Measurements from ENCODE around the gene SIRT6.
"Not testable (repeated sequence)": the region's sequence is repeated elsewhere in the genome, so short reads cannot be mapped to it uniquely, and the experiment has no call there.

The SIRT6 gene

DNA sequence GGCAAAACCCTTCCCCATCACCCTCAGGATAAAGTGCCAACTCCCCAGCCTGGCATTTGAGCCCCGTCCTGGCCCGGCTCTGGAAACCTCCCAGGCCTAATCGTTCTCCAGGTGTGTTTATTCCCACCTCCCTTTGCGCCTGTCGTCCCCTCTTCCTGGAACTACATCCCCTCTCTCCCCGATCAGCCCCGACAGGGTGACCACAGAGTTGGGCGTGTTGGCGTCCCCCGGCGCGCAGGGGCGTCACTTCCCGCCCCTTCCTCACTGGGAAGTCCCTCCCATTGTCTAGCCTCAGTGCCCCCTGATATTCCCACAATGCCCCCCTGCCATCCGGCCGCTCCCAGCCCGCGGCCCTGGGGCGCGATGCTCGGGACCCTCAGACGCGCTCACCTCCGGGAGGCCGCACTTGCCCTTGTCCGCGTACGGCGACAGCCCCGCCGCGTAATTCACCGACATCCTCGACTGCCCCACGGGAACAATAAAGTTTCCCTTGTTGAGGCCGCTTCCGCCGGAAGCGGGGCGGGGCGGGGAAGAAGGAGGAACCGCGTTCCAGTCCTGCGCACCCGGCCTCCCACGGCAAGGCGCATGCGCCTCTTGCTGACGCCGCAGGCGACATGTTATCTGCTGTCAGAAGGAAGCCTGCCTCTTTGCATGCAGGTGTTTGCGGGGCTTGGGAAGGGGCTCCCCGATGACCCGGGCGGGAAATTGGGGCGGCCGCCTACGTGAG lies at the start of gene SIRT6, which contains the start of gene ANKRD24:
SIRT6 (minus strand) TSS at position 480 of the 727 bp plus-strand sequence; CDS start at position 456, 24 bp downstream.
ANKRD24 (plus strand) TSS at position 606 of the 727 bp plus-strand sequence. CDS start 3,737 bp downstream, outside the sequence.
- peak; percentile 98 for DNase-seq (ENCODE audit: low read depth, low spot score)

DNA sequence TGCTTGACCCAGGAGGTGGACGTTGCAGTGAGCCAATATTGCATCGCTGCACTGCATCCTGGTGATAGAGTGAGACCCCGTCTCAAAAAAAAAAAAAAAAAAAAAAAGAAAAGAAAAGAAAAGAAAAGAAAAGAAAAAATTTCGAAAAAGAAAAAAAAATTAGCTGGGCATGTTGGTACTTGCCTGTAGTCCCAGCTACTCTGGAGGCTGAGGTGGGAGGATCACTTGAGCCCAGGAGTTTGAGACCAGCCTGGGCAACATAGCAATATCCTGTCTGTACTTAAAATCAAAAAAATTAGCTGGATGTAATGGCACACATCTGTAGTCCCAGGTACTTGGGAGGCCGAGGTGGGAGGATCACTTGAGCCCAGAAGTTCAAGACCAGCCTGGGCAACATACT lies 49.8 kb upstream of the SIRT6 start:
- not testable (repeated sequence) for DNase-seq (ENCODE audit: low read depth, low spot score)

DNA sequence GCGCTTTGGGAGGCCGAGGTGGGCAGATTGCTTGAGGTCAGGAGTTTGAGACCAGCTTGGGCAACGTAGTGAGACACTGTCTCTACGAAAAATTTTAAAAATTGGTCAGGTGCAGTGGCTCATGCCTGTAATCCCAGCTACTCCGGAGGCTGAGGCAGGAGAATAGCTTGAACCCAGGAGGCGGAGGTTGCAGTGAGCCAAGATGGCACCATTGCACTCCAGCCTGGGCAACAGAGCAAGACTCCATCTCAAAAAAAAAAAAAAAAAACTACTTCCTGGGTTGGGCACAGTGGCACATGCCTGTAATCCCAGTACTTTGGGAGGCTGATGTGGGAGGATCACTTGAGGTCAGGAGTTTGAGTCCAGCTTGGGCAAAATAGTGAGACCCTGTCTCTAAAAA lies 49.2 kb upstream of the SIRT6 start:
- DNase-seq (ENCODE audit: low read depth, low spot score) = not testable (repeated sequence)

DNA sequence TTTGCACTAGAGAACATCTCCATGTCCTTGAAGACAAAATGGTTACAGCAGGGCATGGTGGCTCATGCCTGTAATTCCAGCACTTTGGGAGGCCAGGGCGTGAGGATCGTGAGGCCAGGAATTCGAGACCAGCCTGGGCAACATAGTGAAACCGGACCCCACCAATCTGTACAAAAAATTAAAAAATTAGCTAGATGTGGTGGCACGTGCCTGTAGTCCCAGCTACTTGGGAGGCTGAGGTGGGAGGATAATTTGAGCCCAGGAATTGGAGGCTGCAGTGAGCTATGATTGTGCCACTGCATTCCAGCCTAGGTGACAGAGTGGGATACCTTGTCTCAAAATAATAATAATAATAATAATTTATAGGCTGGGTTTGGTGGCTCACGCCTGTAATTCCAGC lies 47.9 kb upstream of the SIRT6 start:
- DNase-seq (ENCODE audit: low read depth, low spot score) = not testable (repeated sequence)

DNA sequence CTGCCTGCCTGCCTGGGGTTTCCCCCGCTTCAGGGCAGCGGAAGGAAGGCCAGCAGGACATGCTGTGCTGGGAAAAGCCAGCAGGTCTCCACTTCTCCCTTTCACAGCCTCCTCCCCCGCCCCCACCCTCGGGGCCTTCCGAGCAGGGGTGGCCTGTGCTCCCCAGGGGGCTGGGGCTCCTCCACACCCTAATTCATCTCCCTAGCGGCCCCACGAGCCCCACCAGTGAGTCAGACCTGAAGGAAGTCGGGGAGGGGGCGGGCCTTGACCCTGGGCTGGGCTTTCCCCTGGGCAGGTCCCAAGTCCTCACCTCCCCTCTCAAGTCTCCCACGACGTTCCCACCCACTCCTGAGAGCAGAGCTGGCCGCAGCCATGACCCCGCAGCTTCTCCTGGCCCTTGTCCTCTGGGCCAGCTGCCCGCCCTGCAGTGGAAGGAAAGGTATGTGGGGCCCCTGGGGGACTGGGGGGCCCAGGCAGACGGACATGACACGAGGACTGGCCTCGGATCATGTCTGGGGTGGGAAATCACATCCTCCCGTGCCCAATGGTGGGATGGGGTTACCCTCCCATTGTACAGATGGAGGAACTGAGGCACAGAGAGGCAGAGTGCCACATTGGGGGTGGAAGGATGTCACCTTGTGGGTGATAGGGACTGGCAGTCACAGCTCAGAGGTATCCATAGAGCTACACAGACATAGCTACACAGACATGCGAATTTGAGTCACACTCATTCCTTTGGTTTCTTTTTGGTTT lies 47.0 kb upstream of the SIRT6 start, which contains the start of gene EBI3:
EBI3 (plus strand) TSS at position 345 of the 753 bp plus-strand sequence; CDS start at position 373, 28 bp downstream.
- DNase-seq (ENCODE audit: low read depth, low spot score) = peak; percentile 76

DNA sequence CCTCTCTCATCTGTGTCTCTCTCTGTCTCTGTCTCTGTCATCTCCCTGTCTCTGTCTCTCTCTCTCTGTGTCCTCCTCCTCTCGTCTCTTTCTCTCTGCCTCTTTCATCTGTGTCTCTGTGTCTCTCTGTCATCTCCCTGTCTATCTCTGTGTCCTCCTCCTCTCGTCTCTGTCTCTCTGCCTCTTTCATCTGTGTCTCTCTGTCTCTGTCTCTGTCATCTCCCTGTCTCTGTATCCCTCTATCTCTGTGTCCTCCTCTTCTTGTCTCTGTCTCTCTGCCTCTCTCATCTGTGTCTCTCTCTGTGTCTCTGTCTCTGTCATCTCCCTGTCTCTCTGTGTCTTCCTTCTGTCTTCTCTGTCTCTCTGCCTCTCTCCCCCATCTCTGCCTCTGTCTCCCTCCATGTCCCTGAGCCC lies 46.4 kb upstream of the SIRT6 start:
- DNase-seq (ENCODE audit: low read depth, low spot score) = no peak

DNA sequence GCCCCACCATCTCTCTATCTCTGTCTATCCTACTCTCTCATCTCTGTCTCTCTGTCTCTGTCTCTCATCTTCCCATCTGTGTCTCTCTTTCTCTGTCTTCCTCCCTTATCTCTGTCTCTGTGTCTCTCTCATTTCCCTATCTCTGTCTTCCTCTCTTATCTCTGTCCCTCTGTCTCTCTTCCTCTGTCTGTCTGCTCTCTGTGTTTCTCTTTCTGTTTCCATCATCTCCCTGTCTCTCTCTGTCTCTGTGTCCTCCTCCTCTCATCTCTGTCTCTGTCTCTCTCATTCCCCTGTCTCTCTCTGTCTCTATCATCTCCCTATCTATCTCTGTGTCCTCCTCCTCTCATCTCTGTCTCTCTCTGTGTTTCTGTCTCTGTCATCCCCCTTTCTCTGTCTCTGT lies 45.4 kb upstream of the SIRT6 start:
- no peak for DNase-seq (ENCODE audit: low read depth, low spot score)

DNA sequence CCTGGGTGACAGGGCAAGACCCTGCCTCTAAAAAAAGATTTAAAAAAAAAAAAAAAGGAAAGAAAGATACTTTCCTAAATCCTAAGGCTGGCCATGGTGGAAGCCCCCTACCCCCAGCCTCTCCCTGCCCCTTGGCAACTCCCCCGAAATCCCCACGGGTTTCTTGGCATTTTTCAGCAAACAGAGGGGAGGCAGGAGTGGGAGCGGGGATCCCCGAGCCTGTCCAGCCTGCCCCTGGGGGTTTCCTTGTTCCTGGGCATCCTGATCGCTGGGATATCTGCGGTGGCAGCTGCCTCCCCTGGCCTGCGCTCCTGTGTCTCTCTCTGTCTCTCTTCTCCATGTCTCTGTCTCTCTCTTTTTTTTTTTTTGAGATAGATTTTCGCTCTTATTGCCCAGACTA lies 43.5 kb upstream of the SIRT6 start:
- no peak for DNase-seq (ENCODE audit: low read depth, low spot score)

DNA sequence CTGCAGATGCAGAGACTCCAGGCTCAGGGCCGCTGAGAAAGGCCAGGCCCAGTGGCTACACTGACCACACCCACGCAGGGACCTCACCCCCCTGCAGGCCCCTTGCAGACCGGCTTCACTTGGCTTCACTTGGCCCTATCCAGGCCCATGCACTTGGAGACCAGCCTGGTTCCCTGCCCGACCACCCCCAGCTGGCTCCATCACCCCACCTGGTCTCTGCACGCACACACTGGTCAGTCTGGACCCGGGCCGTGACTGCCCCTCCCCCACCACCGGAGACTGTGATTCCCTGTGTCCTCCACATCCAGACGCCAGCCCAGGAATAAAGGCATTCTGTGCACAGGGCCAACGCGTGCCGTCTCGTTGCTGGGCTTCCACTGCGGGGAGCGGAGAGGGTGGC lies 42.1 kb upstream of the SIRT6 start:
- DNase-seq (ENCODE audit: low read depth, low spot score) = no peak

DNA sequence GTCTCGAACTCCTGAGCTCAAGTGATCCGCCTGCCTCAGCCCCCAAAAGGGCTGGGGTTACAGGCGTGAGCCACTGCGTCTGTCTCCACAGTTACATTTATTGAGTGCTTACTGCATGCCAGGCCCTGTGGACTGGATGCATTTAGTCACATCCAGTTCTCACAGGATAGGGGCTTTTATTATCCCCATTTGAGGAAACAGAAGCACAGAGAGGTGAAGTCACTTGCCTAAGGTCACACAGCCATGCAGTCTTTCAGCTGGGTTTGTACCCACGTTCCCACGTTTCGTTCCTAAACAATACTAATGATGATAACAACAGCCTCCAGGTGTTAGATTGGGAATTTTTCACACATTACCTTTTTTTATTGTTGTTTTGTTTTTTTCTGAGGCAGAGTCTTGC lies 37.8 kb upstream of the SIRT6 start:
- no peak for DNase-seq (ENCODE audit: low read depth, low spot score)

DNA sequence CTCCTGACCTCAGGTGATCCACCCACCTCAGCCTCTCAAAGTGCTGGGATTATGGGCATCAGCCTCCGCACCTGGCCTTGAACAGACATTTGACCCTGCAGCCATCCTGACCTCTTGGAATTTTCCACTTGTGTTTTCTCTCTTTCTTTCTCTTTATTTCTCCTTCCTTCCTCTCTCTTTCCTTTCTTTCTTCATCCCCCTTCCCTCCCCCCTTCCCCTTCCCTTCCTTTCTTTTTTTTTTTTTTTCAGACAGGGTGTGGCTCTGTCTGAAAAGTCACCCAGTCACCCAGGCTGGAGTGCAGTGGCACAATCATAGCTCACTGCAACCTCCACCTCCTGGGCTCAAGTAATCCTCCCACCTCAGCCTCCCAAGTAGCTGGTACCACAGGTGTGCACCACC lies 36.2 kb upstream of the SIRT6 start:
- not testable (repeated sequence) for DNase-seq (ENCODE audit: low read depth, low spot score)

DNA sequence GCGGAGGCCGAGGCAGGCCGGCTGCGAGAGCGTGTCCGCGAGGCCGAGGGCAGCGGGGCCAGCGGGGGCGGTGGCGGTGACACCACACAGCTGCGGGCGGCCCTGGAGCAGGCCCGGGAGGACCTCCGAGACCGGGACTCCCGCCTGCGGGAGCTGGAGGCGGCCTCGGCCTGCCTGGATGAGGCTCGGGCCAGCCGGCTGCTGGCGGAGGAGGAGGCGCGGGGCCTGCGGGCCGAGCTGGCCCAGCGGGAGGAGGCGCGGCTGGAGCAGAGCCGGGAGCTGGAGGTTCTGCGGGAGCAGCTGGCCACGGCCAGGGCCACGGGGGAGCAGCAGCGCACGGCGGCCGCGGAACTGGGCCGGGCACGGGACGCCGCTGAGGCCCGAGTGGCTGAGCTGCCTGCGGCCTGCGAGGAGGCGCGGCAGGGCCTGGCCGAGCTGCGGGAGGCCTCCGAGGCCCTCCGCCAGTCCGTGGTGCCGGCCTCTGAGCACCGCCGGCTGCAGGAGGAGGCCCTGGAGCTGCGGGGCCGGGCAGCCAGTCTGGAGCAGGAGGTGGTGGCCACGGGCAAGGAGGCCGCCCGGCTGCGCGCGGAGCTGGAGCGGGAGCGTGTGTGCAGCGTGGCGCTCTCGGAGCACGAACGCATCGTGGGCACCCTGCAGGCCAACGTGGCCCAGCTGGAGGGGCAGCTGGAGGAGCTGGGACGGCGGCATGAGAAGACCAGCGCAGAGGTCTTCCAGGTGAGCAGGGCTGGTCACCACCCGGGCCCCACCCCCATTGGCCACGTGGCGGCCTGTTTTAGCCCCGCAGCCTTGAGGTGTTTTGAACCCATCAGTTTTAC lies 35.3 kb upstream of the SIRT6 start:
- DNase-seq (ENCODE audit: low read depth, low spot score) = no peak

DNA sequence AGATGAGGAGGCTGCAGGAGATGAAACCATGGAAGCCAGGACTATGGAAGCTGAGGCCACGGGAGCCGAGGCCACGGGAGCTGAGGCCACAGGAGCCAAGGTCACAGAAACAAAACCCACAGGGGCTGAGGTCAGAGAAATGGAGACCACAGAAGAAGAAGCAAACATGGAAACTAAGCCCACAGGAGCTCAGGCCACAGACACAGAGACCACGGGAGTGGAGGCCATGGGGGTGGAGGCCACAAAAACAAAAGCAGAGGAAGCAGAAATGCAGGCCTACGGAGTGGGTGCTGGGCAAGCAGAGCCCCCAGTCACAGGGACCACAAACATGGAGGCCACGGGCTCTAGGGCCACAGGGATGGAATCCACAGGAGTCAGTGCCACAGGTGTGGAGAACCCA lies 34.5 kb upstream of the SIRT6 start:
- no peak for DNase-seq (ENCODE audit: low read depth, low spot score)

DNA sequence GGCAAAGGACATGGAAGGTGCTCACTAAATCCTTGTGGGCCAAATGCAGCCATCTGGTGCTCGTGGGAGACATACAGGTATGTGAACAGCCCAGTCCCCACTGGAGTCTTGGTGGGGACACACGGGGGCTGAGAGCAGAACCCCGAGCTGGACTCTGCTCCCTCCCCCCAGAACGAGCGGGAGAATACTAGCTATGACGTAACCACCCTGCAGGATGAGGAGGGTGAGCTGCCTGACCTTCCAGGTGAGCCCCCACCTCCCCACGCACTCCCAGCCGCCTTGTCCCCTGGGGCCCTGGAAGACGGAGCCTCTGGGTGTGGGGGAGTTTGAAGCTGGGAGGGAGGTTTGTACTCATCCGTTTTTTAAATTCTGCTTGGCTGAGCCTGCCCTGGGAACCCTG lies 33.4 kb upstream of the SIRT6 start:
- DNase-seq (ENCODE audit: low read depth, low spot score) = no peak

DNA sequence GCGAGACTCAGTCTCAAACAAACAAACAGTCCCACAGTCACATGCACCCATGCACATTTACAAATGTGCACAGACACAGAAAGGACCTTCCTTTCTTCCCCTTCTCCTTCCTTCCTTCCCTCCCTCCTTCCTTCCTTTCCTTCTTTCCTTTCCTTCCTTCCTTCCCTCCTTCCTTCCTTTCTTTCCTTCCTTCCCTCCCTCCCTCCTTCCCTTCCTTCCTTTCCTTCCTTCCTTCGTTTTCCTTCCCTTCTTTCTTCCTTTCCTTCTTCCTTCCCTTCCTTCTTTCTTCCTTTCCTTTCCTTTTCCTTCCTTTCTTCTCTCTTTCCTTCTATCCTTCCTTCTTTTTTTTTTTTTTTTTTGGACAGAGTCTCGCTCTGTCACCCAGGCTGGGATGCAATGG lies 30.8 kb upstream of the SIRT6 start:
- no peak for DNase-seq (ENCODE audit: low read depth, low spot score)

DNA sequence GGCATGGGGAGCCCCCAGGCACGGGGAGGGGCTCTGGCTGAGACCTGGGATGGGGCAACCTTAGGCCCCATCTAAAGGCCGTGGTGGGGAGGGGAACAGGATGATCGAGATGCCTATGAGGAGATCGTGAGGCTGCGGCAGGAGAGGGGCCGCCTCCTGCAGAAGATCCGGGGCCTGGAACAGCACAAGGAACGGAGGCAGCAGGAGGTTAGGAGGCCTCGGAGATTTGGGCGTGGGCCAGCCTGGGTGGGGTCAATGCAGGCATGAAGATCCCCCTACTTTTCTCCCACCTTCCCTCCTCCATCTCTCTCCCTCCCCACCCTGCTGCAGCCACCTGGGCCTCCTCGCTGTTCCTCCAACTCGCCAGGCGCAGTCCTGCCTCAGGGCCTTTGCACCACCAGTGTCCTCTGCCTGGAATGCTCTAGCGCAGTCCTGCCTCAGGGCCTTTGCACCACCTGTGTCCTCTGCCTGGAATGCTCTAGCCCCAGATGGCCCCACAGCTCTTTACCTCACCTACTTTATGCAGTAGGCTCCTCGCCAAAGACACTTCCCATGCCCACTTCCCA lies 27.9 kb upstream of the SIRT6 start:
- no peak for DNase-seq (ENCODE audit: low read depth, low spot score)

DNA sequence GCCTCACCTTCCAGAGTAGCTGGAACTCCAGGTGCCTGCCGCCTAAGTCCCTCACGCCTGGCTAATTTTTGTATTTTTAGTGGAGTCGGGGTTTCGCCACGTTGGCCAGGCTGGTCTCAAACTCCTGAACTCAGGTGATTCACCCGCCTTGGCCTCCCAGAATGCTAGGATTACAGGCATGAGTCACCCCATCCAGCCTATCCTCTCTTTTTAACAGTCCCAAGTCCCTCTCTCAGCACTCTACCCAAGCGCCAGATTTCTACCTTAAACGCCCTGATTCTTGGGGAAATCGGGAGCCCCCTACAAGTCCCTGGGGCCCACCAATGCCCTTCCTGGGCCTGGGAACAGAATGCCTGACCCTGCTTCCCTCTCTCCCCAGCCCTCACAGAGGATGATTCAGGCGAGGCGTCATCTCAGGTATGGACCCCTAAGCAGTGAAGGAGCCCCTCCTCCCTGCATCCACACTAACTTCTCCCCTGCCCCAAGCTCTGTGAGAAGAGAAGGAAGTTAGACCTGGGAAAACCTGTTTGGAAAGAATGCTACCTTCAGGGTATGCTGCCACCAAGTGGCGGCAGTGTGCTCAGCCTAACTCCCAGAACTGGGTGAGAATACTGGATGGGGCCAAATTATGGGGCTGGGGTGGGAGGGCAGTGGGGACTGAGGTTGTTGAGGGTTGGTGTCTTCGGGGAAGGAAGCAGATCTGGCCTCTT lies 26.2 kb upstream of the SIRT6 start:
- peak; percentile 61 for DNase-seq (ENCODE audit: low read depth, low spot score)

DNA sequence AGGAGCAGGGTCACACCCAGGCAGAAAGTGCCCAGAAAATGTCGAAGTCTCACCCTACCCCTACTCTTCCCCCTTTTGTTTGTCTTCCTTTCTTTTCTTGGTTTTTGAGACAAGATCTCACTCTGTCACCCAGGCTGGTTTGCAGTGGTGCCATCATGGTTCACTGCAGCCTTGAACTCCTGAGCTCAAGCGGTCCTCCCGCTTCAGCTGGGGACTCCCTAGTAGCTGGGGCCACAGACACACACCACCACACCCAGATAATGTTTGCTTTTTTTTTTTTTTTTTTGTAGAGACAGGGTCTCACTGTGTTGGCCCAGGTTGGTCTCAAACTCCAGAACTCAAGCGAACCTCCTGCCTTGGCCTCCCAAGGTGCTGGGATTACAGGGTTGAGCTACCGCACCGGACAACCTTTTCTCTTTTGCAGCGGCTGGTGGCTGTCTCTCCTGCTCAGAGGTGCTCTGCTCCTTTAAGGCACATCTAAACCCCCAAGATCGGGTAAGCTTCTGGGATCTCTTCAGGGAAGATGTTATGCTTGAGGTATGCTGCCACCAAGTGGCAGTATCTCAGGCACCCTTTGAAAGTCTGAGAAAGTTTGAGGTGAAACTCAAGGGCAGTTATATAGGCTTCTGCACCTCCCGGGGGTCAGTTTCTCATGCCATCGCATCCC lies 24.6 kb upstream of the SIRT6 start:
- peak; percentile 44 for DNase-seq (ENCODE audit: low read depth, low spot score)

DNA sequence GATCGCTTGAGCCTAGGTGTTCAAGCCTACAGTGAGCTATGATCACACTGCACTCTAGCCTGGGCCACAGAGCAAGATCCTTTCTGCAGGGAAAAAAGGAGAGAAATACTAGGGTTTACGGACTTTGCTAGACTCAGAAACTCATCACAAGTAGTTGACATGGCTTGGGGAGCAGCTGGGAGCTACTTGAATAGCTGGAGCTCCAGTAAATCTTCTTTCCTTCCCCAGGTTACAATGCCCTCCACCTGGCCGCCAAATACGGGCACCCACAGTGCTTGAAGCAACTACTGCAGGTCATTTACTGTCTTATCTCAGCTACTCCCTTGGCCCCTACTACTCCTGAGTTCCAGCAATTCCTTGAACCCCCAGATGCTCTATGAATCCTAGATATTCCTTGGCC lies 19.4 kb upstream of the SIRT6 start:
- no peak for DNase-seq (ENCODE audit: low read depth, low spot score)

DNA sequence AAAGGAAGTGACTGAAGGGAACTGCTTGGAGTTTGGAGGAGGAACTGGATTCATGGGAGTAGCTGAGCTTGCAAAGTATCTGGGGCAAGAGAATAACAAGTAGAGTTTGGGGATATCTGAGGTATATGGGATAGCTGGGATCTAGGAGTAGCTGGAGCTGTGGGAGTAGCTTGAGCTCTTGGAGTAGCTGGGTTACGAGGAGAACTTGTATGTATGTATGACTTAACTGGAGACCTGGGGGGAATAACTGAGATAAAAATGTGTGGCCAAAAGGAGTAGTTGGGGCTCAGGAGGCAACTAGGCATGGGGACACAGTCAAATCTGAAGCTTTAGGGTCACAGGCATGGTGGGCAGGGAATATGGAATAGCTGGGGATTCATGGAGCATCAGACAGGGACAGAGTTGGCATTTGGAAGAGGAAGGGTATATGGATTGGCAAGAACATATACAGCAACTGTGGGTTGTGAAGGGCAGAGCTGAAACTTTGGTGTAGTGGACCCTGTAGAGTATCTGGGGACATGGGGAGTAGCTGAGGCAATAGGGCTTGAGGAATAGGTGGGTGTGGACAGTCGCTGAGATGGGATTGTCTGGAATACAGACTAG lies 18.7 kb upstream of the SIRT6 start:
- DNase-seq (ENCODE audit: low read depth, low spot score) = no peak

Measured in astrocyte of the hippocampus (primary cell).